Measurements from ENCODE around the gene SLC36A3.

- TF ChIP-seq ZNF232 (CRISPR knock-in tag; IDR thresholded peaks at IDR 0.05) (no peak), PREB (CRISPR knock-in tag; IDR thresholded peaks at IDR 0.05; ENCODE audit: borderline replicate concordance) (no peak), FOXJ3 (CRISPR knock-in tag; IDR thresholded peaks at IDR 0.05; ENCODE audit: borderline replicate concordance) (no peak), ZNF263 (CRISPR knock-in tag; IDR thresholded peaks at IDR 0.05; ENCODE audit: low read depth) (no peak), CDX4 (CRISPR knock-in tag; IDR thresholded peaks at IDR 0.05; ENCODE audit: borderline replicate concordance) (no peak), CTCF (IDR thresholded peaks at IDR 0.05) (no peak), NFE2L1 (CRISPR knock-in tag; IDR thresholded peaks at IDR 0.05) (no peak)
Measured at GRCh38 chr5:151347369-151347768, 43.8 kb upstream of the SLC36A3 start, which contains the start of gene SLC36A2.

Data from WTC11 (cell line).